SK-N-MC (cell line): ENCODE data around the gene GSG1L.

ENCODE experiments used
- EZH2 ChIP-seq: fragments of 200-600 bp; sonication (generic); IDR thresholded peaks from one replicate; pipeline ENCODE4 v1.6.1; 2017; ENCODE audit warnings: antibody characterized with exemption
- POLR2AphosphoS5 ChIP-seq: IDR thresholded peaks from 2 replicates; pipeline ENCODE4 v1.6.1; 2012; ENCODE audit warnings: mild to moderate bottlenecking, low read depth, low read length, borderline replicate concordance

GRCh38 chr16:28073836-28074235, 10.3 kb upstream of the GSG1L start:
- TF ChIP-seq POLR2AphosphoS5 (no peak), EZH2 (no peak)
